Upper lobe of left lung (tissue), 4 donors: Measurements from ENCODE around the gene DEPP1.

Experiments
- POLR2A ChIP-seq, 4 donors: fragments of 450-650 bp; IDR thresholded peaks; one replicate each; pipeline ENCODE4 v1.5.1; 2016 to 2017; ENCODE audit warnings: antibody characterized with exemption in 4 of 4, mild to moderate bottlenecking in 2 of 4
- TF ChIP-seq, protein P1 (sequence below), 6 experiments: fragments of 450-650 bp in 4 of 6; fragments of 200-600 bp in 2 of 6; sonication (generic) in 2 of 6; IDR thresholded peaks; one replicate each; pipeline ENCODE4 v1.5.1; 2016 to 2019; ENCODE audit warnings: antibody characterized with exemption in 6 of 6

DNA sequence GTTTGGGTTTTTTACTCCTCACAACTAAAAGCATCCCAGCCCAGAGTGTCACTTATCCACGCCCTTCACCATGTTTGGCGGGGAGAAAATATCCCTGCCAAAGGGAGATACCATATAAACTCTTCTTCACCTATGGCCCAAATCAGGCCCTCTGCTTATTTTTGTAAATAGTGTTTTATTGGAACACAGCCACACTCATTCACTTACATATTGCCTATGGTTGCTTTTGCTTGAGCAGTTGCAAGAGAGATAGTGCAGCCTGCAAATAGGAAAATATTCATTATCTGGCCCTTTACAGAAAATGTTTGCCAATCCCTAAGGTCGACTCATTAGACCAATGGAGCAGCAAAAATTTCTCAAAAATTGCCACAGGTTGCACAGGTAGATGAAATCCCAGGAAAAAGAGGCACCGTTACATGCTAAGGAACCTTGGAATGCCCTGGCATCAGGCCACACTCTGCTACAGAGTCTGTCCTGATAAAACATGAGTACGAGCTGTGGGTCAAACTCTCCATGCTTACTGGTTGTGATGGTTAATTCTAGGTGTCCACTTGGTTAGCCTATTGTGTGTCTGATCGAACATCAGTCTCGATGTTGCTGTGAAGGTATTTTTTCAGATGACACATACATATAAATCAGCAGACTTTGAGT is 26.9 kb downstream of the DEPP1 start:
- TF ChIP-seq, protein P1, sequence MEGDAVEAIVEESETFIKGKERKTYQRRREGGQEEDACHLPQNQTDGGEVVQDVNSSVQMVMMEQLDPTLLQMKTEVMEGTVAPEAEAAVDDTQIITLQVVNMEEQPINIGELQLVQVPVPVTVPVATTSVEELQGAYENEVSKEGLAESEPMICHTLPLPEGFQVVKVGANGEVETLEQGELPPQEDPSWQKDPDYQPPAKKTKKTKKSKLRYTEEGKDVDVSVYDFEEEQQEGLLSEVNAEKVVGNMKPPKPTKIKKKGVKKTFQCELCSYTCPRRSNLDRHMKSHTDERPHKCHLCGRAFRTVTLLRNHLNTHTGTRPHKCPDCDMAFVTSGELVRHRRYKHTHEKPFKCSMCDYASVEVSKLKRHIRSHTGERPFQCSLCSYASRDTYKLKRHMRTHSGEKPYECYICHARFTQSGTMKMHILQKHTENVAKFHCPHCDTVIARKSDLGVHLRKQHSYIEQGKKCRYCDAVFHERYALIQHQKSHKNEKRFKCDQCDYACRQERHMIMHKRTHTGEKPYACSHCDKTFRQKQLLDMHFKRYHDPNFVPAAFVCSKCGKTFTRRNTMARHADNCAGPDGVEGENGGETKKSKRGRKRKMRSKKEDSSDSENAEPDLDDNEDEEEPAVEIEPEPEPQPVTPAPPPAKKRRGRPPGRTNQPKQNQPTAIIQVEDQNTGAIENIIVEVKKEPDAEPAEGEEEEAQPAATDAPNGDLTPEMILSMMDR (IDR thresholded peaks at IDR 0.05), result no peak
- TF ChIP-seq POLR2A (IDR thresholded peaks at IDR 0.05), result no peak
